Activated CD4-positive, alpha-beta T cell treated with anti-CD3 and anti-CD28 coated beads for 48 hours (primary cell): Measurements from ENCODE around the gene VAMP1.
"Not testable (repeated sequence)": the region's sequence is repeated elsewhere in the genome, so short reads cannot be mapped to it uniquely, and the experiment has no call there.

Source experiments
- DNase-seq: peaks from one replicate; pipeline ENCODE4 v3.0.0-alpha.2; 2020

Gene VAMP1

DNA sequence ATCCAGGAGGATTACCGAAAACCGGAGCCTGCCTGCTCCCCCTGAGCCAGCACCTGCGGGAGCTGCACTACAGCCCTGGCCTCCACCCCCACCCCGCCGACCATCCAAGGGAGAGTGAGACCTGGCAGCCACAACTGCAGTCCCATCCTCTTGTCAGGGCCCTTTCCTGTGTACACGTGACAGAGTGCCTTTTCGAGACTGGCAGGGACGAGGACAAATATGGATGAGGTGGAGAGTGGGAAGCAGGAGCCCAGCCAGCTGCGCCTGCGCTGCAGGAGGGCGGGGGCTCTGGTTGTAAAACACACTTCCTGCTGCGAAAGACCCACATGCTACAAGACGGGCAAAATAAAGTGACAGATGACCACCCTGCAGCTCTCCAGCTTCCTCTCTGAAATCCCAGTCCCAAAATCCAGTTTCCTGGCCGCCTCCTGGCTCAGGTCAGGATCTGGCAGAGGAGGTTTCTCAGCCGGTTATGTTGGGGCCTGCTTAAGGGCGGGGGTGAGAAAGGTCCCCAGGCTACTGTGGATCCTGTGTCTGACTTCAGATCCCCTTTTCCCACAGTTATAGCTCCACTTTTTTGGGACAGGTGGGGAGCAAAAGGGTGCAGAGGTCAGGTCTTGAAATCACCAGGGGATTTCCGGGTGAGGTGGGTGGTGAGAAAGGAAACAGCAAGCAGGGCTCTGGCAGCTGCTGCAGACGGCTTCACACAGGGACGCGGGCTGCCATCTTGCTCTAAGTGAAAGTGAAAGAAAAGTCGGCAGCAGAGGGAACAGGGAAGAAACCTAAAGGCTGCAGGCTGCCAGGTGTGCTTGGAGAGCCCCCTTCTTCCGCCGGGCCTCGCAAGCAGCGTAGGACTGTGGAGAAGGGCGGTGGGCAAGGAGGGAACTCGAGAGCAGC lies 18.9 kb downstream of the VAMP1 start, which contains the start of gene TAPBPL:
TAPBPL (plus strand) TSS at position 695 of the 897 bp plus-strand sequence. CDS start 207 bp downstream, outside the sequence.
- DNase-seq: peak; percentile 85

DNA sequence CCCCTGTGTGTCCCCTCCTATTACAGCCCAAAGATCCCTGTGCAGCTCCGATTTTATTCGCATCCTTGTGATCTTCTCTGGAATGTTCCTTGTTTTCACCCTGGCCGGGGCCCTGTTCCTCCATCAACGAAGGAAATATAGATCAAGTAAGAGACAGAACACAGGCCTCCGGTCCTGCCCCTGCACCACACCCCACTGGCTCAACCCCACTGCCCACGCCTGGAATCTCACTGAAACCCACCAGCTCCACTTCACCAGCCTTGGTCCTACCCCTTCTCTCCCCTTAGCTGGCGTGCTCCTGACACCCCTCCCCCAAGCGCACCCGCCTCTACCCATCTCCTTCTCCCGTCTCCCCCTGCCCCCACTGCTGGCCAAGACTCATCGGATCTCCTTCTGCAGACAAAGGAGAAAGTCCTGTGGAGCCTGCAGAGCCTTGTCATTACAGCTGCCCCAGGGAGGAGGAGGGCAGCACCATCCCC lies 19.6 kb downstream of the VAMP1 start:
- DNase-seq: peak; percentile 56

- no peak for DNase-seq
Measured at GRCh38 chr12:6450091-6450868, 20.2 kb downstream of the VAMP1 start.

- no peak for DNase-seq
Measured at GRCh38 chr12:6444704-6445688, 25.5 kb downstream of the VAMP1 start, which contains the start of gene CD27. Gene CD27, plus strand, starts transcription at chr12:6444955. Its CDS starts 141 bp downstream, at chr12:6445096.

DNA sequence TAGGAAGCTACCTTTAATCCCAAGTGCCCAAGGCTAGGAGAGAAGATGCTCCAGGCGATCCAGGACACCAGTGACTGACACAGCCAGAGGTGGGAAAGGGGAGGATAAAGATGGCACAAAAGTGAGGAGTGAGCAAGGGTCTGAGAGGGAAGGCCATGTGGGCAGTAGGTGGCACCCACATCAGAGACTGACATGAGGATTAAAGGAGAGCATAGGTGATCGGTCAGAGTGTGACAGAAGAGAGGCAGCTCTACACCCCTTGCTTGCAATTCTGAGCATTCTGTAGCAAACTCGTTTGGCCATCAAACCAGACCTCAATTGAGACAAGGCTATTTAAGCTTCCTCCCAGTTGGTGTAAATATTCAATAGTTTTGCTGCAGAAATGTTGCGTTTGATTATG lies 26.4 kb downstream of the VAMP1 start:
- DNase-seq: no peak

- DNase-seq: peak; percentile 74
Measured at GRCh38 chr12:6443361-6443983, 27.0 kb downstream of the VAMP1 start.

DNA sequence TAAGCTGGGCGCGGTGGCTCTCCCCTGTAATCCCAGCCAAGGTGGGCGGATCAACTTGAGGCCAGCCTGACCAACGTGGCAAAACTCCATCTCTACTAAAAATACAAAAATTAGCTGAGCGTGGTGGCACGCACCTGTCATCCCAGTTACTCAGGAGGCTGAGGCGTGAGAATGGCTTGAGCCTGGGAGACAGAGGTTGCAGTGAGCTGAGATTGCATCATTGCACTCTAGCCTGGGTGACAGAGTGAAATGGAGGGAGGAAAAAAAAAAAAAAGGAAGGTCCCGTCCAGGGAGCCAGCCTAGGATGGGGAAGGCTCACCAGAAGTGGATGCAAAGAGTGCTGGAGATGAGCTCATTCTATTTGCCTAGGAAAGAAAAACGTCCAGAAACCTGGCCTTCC lies 27.6 kb downstream of the VAMP1 start:
- DNase-seq: no peak

DNA sequence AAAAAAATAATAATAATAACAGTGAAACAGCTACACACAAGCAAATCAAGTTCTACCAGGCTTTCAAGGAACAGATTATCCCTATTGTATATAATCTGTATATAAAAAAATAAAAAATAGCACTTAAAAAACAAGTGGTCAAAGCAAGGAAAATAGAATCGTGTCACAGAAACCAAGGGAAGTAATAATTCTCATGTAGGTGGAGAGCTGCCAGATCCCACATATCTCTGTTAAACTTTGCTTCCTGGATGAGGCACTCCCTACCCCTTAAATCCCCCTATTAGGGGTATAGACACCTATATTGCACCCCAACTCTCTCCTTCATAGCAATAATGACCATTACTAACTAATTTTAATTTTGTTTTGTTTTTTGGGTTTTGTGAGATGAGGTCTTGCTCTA lies 30.1 kb downstream of the VAMP1 start:
- no peak for DNase-seq

GRCh38 chr12:6438345-6438744 lies 32.1 kb downstream of the VAMP1 start:
- no peak for DNase-seq

- no peak for DNase-seq
Measured at GRCh38 chr12:6437586-6437985, 32.9 kb downstream of the VAMP1 start.

GRCh38 chr12:6435961-6436715 lies 34.3 kb downstream of the VAMP1 start:
- no peak for DNase-seq

DNA sequence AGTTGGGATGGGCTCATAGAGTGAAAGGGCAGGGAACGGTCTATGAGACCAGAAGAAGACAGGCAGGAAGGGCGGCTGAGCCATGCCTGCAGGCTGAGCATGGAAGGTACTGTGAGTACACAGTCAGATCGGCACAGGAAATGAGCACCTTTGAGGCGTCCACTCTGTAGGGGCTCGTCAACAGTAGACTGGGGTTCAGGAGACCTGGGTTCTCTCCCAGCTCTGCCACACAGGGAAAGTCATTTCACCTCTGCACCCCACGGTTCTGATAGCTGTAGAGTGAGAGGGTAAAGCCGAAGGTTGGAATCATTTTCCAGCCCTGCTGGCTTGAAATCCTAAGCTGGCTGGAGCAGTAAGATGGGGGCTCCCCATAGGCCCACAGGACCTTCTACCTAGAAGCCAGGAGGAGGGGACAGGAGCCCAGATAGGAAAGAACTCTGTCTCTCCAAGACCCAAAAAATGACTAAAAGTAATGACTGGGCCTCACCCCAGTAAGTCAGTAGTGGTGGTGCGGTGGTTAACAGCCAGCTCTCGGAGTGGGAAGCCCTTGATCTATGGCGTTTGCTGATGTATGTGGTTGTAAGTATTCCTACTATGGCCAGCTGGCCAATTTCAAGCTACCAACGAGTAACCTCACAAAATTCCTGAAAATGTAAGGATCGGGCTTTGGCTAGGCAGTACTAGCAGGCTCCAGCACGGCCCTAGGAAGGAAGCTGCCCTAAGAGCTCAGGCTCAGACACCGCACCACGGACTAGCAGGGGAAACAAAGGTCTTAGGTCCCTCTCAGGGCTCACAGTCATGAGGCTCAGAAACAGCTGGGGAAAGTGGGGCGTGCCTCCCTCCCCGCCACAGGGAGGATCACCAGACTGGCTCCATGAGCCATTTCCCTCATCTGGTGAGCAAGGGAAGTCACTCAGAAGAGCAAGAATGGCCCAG lies 36.0 kb downstream of the VAMP1 start:
- peak; percentile 63 for DNase-seq

DNA sequence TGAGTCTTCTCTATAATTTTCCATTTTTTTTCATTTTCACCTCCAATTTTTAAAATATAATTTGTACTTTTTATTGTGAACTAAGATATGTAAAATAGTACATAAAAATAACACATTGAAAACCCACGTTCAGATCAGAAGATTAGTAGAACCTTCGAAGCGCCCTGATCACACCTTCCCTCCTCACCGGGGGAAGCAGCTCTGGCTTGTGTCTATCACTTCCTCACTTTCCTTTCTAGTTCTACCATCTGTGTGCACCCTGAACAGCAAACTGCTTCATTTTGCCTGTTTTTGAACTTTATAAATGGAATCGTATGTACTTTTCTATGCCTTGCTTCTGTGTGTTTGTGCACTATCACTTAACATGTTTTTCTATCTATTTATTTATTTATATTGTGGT lies 37.5 kb downstream of the VAMP1 start:
- DNase-seq: no peak

DNA sequence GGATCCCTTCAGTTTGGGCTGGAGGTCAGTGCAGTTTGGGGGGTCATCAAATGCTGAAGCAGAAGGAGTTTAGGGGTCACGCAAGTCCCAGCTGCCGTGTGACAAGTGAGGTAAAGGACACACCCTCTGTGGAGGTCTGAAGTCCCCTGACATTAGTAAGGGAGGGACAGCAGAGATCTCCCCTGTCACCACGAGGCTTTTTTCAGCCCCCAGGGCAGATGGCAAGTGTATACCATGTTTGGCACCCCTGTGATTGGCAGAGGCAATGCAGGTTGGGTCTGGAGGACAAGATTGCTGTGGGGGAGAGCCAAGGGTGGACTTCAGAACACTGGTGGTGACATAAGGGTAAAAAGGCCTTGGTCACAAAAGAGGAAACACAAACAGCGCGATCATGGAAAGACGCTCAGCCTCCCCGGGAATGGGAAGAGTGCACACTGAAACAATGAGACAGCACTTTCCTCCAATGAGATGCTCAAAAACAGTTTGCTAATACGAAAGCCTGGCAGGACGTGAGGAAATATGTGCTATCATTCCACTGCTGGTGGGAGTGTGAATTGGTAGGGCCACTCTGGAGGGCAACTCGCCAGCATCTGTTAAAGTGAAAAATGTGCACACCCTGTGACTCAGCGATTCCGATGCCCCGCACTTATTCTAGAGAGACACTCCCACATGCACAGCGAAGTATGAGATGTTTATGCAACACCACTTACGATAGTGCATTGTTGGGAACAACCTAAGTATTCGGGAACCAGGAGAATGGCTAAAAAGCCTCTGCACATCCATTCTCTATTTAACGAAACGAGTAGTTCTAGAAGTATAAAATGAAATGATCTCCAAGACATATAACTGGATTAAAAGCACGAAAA lies 40.1 kb downstream of the VAMP1 start:
- DNase-seq: peak; percentile 77

- DNase-seq: no peak
Measured at GRCh38 chr12:6428326-6428725, 42.2 kb downstream of the VAMP1 start.

DNA sequence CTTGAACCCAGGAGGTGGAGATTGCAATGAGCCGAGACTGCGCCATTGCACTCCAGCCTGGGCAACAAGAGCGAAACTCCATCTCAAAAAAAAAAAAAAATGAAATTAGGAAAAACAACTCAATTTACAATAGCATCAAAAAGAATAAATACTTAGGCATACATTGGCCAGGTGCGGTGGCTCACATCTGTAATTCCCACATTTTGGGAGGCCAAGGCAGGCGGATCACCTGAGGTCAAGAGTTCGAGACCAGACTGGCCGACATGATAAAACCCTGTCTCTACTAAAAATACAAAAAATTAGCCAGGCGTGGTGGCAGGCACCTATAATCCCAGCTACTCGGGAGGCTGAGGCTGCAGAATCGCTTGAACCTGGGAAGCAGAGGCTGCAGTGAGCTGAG lies 42.7 kb downstream of the VAMP1 start:
- DNase-seq: not testable (repeated sequence)

GRCh38 chr12:6426882-6427671 lies 43.4 kb downstream of the VAMP1 start:
- DNase-seq: peak; percentile 96
